ENCODE measurements around the gene FGF19.

Gene FGF19

GRCh38 chr11:69660001-69660500 lies 43.8 kb downstream of the FGF19 start:
- H3K4me3 ChIP-seq (ENCODE audit: low read depth, low read length) = no peak overlapping the region
- H3K4me1 ChIP-seq (ENCODE audit: control insufficient read depth, insufficient read depth, low read length) = peaks cover 15% of the 10 kb centered on the region
- no peak overlapping the region for H3K9ac ChIP-seq (ENCODE audit: low read depth, low read length)
- peaks cover 12% of the 10 kb centered on the region for H3K36me3 ChIP-seq (ENCODE audit: control insufficient read depth, insufficient read depth, low read length)
- H3K27me3 ChIP-seq (ENCODE audit: control insufficient read depth, insufficient read depth, low read length) = no peaks in the 10 kb centered on the region
- H3K9me3 ChIP-seq (ENCODE audit: control insufficient read depth, insufficient read depth, low read length) = no peaks in the 10 kb centered on the region
- H3K27ac ChIP-seq (ENCODE audit: low read depth, low read length) = no peak overlapping the region

GRCh38 chr11:69659591-69659990 lies 44.2 kb downstream of the FGF19 start:
- peaks cover 7% of the 10 kb centered on the region for H3K36me3 ChIP-seq (ENCODE audit: control insufficient read depth, insufficient read depth, low read length)
- no peak overlapping the region for H3K9ac ChIP-seq (ENCODE audit: low read depth, low read length)
- no peaks in the 10 kb centered on the region for H3K27me3 ChIP-seq (ENCODE audit: control insufficient read depth, insufficient read depth, low read length)
- no peaks in the 10 kb centered on the region for H3K9me3 ChIP-seq (ENCODE audit: control insufficient read depth, insufficient read depth, low read length)
- H3K4me3 ChIP-seq (ENCODE audit: low read depth, low read length) = no peak overlapping the region
- peaks cover 15% of the 10 kb centered on the region for H3K4me1 ChIP-seq (ENCODE audit: control insufficient read depth, insufficient read depth, low read length)
- no peak overlapping the region for H3K27ac ChIP-seq (ENCODE audit: low read depth, low read length)

GRCh38 chr11:69658626-69659450 lies 45.0 kb downstream of the FGF19 start:
- Histone ChIP-seq H3K9me3 (ENCODE audit: control insufficient read depth, insufficient read depth, low read length) (no peaks in the 10 kb centered on the region), H3K4me3 (ENCODE audit: low read depth, low read length) (no peak overlapping the region), H3K36me3 (ENCODE audit: control insufficient read depth, insufficient read depth, low read length) (peaks cover 7% of the 10 kb centered on the region), H3K27me3 (ENCODE audit: control insufficient read depth, insufficient read depth, low read length) (no peaks in the 10 kb centered on the region), H3K9ac (ENCODE audit: low read depth, low read length) (no peak overlapping the region), H3K4me1 (ENCODE audit: control insufficient read depth, insufficient read depth, low read length) (peaks cover 15% of the 10 kb centered on the region), H3K27ac (ENCODE audit: low read depth, low read length) (peak overlapping the region; percentile 83)

- peaks cover 15% of the 10 kb centered on the region for H3K4me1 ChIP-seq (ENCODE audit: control insufficient read depth, insufficient read depth, low read length)
- no peaks in the 10 kb centered on the region for H3K9me3 ChIP-seq (ENCODE audit: control insufficient read depth, insufficient read depth, low read length)
- no peak overlapping the region for H3K9ac ChIP-seq (ENCODE audit: low read depth, low read length)
- H3K4me3 ChIP-seq (ENCODE audit: low read depth, low read length) = no peak overlapping the region
- no peaks in the 10 kb centered on the region for H3K27me3 ChIP-seq (ENCODE audit: control insufficient read depth, insufficient read depth, low read length)
- H3K27ac ChIP-seq (ENCODE audit: low read depth, low read length) = peak overlapping the region; percentile 83
- peaks cover 14% of the 10 kb centered on the region for H3K36me3 ChIP-seq (ENCODE audit: control insufficient read depth, insufficient read depth, low read length)
These were observed 45.8 kb downstream of the FGF19 start for GRCh38 chr11:69657911-69658625.

- peaks cover 15% of the 10 kb centered on the region for H3K4me1 ChIP-seq (ENCODE audit: control insufficient read depth, insufficient read depth, low read length)
- H3K9ac ChIP-seq (ENCODE audit: low read depth, low read length) = no peak overlapping the region
- no peaks in the 10 kb centered on the region for H3K9me3 ChIP-seq (ENCODE audit: control insufficient read depth, insufficient read depth, low read length)
- H3K27ac ChIP-seq (ENCODE audit: low read depth, low read length) = peak overlapping the region; percentile 83
- H3K27me3 ChIP-seq (ENCODE audit: control insufficient read depth, insufficient read depth, low read length) = no peaks in the 10 kb centered on the region
- H3K4me3 ChIP-seq (ENCODE audit: low read depth, low read length) = no peak overlapping the region
- H3K36me3 ChIP-seq (ENCODE audit: control insufficient read depth, insufficient read depth, low read length) = peaks cover 20% of the 10 kb centered on the region
These were observed 46.3 kb downstream of the FGF19 start for GRCh38 chr11:69657456-69657910.

GRCh38 chr11:69656536-69657455 lies 47.0 kb downstream of the FGF19 start:
- peaks cover 15% of the 10 kb centered on the region for H3K4me1 ChIP-seq (ENCODE audit: control insufficient read depth, insufficient read depth, low read length)
- H3K27ac ChIP-seq (ENCODE audit: low read depth, low read length) = no peak overlapping the region
- H3K36me3 ChIP-seq (ENCODE audit: control insufficient read depth, insufficient read depth, low read length) = peaks cover 27% of the 10 kb centered on the region
- H3K4me3 ChIP-seq (ENCODE audit: low read depth, low read length) = no peak overlapping the region
- no peaks in the 10 kb centered on the region for H3K27me3 ChIP-seq (ENCODE audit: control insufficient read depth, insufficient read depth, low read length)
- no peaks in the 10 kb centered on the region for H3K9me3 ChIP-seq (ENCODE audit: control insufficient read depth, insufficient read depth, low read length)
- no peak overlapping the region for H3K9ac ChIP-seq (ENCODE audit: low read depth, low read length)

GRCh38 chr11:69655479-69656428 lies 48.1 kb downstream of the FGF19 start:
- Histone ChIP-seq H3K9ac (ENCODE audit: low read depth, low read length) (no peak overlapping the region), H3K4me1 (ENCODE audit: control insufficient read depth, insufficient read depth, low read length) (peaks cover 15% of the 10 kb centered on the region), H3K27ac (ENCODE audit: low read depth, low read length) (no peak overlapping the region), H3K9me3 (ENCODE audit: control insufficient read depth, insufficient read depth, low read length) (no peaks in the 10 kb centered on the region), H3K4me3 (ENCODE audit: low read depth, low read length) (no peak overlapping the region), H3K27me3 (ENCODE audit: control insufficient read depth, insufficient read depth, low read length) (no peaks in the 10 kb centered on the region), H3K36me3 (ENCODE audit: control insufficient read depth, insufficient read depth, low read length) (peaks cover 38% of the 10 kb centered on the region)

- H3K27me3 ChIP-seq (ENCODE audit: control insufficient read depth, insufficient read depth, low read length) = no peaks in the 10 kb centered on the region
- peak overlapping the region; percentile 18 for H3K27ac ChIP-seq (ENCODE audit: low read depth, low read length)
- peaks cover 15% of the 10 kb centered on the region for H3K4me1 ChIP-seq (ENCODE audit: control insufficient read depth, insufficient read depth, low read length)
- no peaks in the 10 kb centered on the region for H3K9me3 ChIP-seq (ENCODE audit: control insufficient read depth, insufficient read depth, low read length)
- no peak overlapping the region for H3K9ac ChIP-seq (ENCODE audit: low read depth, low read length)
- H3K36me3 ChIP-seq (ENCODE audit: control insufficient read depth, insufficient read depth, low read length) = peaks cover 46% of the 10 kb centered on the region
- no peak overlapping the region for H3K4me3 ChIP-seq (ENCODE audit: low read depth, low read length)
These were observed 49.0 kb downstream of the FGF19 start for GRCh38 chr11:69654660-69655478.

GRCh38 chr11:69654001-69654659 lies 49.7 kb downstream of the FGF19 start:
- Histone ChIP-seq H3K4me1 (ENCODE audit: control insufficient read depth, insufficient read depth, low read length) (peaks cover 15% of the 10 kb centered on the region), H3K9ac (ENCODE audit: low read depth, low read length) (no peak overlapping the region), H3K9me3 (ENCODE audit: control insufficient read depth, insufficient read depth, low read length) (no peaks in the 10 kb centered on the region), H3K36me3 (ENCODE audit: control insufficient read depth, insufficient read depth, low read length) (peaks cover 54% of the 10 kb centered on the region), H3K27me3 (ENCODE audit: control insufficient read depth, insufficient read depth, low read length) (no peaks in the 10 kb centered on the region), H3K4me3 (ENCODE audit: low read depth, low read length) (no peak overlapping the region), H3K27ac (ENCODE audit: low read depth, low read length) (peak overlapping the region; percentile 18)

All from HUES48 (cell line).